Mucosa of stomach (tissue), 1 donor: Measurements from ENCODE around the gene LAMC2.
"Not testable (repeated sequence)": the region's sequence is repeated elsewhere in the genome, so short reads cannot be mapped to it uniquely, and the experiment has no call there.

Experiments used
- H3K27me3 ChIP-seq: one replicate; pipeline ENCODE4 v1.7.0; 2013; ENCODE audit warnings: mild to moderate bottlenecking, low read length; ENCODE audit not compliant: control insufficient read depth, insufficient read depth
- H3K36me3 ChIP-seq: one replicate; pipeline ENCODE4 v1.7.0; 2013; ENCODE audit warnings: low read length; ENCODE audit not compliant: control insufficient read depth, insufficient read depth
- H3K4me1 ChIP-seq: one replicate; pipeline ENCODE4 v1.7.0; 2013; ENCODE audit warnings: mild to moderate bottlenecking, low read length; ENCODE audit not compliant: control insufficient read depth, insufficient read depth
- H3K4me3 ChIP-seq: one replicate; pipeline ENCODE4 v1.7.0; 2013; ENCODE audit warnings: low read length
- H3K9ac ChIP-seq: one replicate; pipeline ENCODE4 v1.7.0; 2013; ENCODE audit warnings: mild to moderate bottlenecking, low read length, moderate library complexity
- H3K9me3 ChIP-seq: one replicate; pipeline ENCODE4 v1.7.0; 2013; ENCODE audit warnings: mild to moderate bottlenecking, low read length, moderate library complexity; ENCODE audit not compliant: control insufficient read depth
- donor health status: Pancreatic carcinoma.

The LAMC2 gene

DNA sequence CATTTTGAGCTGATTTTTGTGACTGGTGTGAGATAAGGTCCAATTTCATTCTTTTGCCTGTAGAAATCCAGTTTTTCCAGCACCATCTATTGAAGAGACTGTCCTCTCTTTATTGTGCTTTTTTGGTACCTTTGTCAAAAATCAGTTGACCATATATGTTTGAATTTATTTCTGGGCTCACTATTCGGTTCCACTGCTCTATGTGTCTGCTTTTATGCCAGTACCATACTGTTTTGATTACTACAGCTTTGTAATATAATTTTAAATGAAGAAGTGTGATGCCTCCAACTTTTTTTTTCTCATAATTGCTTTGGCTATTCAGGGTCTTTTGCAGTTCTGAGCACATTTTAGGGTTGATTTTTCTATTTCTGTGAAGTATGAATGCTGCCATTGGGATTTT is 69.0 kb downstream of the LAMC2 start:
- H3K36me3 ChIP-seq = no peaks in the 10 kb centered on the region
- H3K4me1 ChIP-seq = no peaks in the 10 kb centered on the region

DNA sequence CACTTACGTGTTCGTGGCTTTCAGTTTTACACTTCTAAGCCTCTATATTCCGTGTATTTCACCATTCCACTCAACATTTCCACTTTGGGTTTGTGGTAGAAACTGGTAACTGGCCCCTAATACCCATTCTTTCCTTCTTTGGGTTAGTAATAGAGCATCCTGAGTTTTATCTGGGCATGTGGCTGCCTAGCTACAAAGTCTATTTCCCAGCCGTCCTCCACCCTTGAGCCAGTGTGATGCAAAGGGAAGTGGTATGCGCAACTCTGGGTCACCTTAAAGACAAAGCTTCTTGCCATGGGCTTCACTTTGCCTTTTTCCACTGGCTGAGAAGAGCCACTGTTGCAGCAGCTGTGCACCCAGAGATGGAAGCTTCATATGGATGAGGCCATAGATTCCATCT is 73.9 kb downstream of the LAMC2 start:
- no peak overlapping the region for H3K4me3 ChIP-seq

More for the DNA sequence above, 69.0 kb downstream of the LAMC2 start:
- Histone ChIP-seq H3K27me3 (no peaks in the 10 kb centered on the region), H3K4me3 (no peak overlapping the region), H3K9ac (no peak overlapping the region), H3K9me3 (no peaks in the 10 kb centered on the region)

DNA sequence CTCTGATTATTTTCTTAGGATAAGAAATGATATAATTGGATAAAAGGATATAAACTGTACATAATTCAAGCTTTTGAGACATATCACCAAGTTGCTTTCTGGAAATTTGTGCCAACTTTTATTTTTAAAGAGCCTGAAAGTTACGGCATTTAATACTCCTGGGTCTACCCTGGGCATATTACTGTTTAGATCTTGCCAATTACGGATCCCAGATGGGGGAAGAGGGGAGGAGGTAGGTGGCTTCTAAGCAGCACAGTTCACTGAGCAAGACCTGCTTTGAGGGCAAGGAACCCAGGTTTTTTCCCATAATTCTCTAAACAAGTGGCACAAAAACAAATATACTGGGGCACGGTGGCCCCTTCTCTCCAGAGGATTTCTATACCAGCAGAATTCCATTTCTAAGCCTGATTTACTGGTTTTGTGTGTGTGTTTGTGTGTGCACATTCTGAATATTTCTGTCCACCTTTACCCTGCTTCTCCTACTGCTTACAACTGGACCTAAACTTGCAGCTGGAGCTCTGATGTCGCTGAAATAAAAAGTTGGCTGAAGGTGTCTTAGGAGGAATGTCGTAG is 76.7 kb downstream of the LAMC2 start:
- Histone ChIP-seq H3K9me3 (no peaks in the 10 kb centered on the region), H3K9ac (no peak overlapping the region), H3K27me3 (no peaks in the 10 kb centered on the region), H3K4me3 (no peak overlapping the region), H3K36me3 (no peaks in the 10 kb centered on the region), H3K4me1 (no peaks in the 10 kb centered on the region)

More for the DNA sequence above, 73.9 kb downstream of the LAMC2 start:
- Histone ChIP-seq H3K9me3 (no peaks in the 10 kb centered on the region), H3K4me1 (no peaks in the 10 kb centered on the region), H3K27me3 (no peaks in the 10 kb centered on the region), H3K9ac (no peak overlapping the region), H3K36me3 (no peaks in the 10 kb centered on the region)

DNA sequence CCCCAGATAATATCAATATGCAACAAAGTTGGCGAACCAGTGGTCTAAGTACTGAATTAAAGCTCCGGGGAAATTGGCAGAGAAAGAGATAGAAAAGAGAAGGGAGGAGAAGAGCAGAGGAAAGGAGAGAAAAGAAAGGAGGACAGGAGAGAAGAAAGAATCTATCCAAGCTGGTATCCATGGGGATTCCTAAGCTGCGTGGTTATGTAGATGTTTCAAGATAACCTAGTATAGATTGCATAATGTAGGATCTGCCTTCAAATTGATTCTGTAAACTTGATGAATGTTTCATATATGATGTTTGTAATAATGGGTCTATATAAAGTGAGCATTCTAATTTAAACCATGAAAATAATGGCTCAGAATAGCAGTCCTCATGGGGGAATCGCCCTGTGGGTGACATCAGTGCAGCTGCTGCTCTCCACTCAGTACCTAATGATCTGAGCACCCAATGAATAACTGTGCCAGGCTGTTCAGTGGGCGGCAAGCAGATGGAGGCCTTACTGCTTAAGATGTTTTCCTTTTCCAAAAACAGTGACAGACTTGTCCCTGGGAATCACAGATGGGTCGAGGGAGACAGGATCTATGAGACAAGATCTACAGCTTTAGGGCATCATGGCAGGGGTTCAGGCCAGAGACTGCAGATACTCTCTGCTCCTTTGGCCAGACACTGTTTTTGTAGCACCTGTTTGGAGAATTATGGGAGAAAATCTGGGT is 78.0 kb downstream of the LAMC2 start:
- Histone ChIP-seq H3K9ac (no peak overlapping the region), H3K4me3 (no peak overlapping the region), H3K36me3 (no peaks in the 10 kb centered on the region), H3K9me3 (no peaks in the 10 kb centered on the region), H3K4me1 (no peaks in the 10 kb centered on the region), H3K27me3 (no peaks in the 10 kb centered on the region)

DNA sequence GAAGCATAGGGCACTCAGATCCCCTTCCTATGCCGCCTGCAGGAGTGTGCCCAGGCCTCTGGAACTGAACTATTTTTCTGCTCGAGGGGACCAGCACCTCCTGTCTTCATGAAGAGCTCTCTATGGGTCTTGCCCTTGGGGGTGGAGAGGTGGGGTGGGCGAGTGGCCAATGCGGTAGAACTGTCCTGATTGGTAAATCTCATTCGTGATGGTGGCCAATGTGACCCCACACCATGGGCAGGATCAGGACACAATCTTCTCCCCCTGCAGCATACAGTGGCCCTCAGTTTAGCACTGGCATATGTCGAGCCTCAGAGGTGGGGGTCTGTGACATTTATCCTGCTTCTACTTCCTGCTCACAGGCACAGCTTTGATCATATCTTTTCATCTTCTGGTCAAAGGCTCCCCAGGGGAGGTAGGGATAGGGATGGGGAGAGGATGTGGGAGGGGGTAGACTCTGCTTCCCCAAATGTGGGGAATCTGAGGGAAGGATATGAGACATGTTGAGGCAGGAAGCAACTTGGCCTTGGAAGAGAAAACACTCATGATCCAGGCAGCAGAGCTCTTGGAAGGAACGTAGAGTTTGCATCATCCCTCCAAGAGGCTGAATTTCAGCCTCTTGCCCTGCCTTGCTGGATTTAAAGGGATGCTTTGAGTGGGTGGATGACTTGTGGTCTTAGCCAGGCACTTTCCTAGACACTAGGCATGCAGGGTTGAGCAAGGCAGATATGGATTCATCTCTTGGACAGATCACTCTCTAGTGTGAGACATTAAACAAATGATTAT is 81.8 kb downstream of the LAMC2 start:
- Histone ChIP-seq H3K27me3 (no peaks in the 10 kb centered on the region), H3K4me3 (no peak overlapping the region), H3K36me3 (no peaks in the 10 kb centered on the region), H3K9ac (no peak overlapping the region), H3K4me1 (no peaks in the 10 kb centered on the region), H3K9me3 (no peaks in the 10 kb centered on the region)

DNA sequence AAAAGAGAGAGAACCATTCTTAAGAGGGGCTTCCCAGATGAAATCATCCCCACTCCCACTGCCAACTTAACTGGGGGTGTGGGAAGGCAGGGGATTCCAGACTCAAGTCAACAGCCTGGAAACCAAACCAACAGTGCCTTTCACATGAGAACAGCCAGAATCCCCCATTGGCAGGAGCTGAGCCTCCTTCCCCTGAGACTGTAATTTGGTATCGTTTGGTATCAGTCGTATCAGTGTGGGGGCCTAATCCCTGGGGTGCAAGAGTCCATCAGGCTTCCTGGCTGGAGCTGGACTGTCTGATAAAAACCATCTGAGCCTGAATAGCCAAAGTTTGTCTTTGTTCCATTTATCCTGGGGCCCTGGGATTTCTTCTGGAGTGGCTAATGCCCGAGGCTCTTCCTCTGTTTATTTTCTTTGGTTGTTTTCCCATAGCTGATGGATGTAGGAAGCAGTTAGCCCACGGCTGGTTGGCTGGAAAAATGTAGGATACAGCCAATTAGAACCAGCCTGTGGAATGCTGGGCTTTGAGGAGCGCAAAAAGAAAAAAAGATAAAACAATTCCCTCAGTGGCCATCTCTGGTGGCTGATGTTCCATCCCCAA is 84.6 kb downstream of the LAMC2 start:
- Histone ChIP-seq H3K36me3 (no peaks in the 10 kb centered on the region), H3K4me3 (no peak overlapping the region), H3K4me1 (no peaks in the 10 kb centered on the region), H3K27me3 (no peaks in the 10 kb centered on the region), H3K9ac (no peak overlapping the region), H3K9me3 (no peaks in the 10 kb centered on the region)

DNA sequence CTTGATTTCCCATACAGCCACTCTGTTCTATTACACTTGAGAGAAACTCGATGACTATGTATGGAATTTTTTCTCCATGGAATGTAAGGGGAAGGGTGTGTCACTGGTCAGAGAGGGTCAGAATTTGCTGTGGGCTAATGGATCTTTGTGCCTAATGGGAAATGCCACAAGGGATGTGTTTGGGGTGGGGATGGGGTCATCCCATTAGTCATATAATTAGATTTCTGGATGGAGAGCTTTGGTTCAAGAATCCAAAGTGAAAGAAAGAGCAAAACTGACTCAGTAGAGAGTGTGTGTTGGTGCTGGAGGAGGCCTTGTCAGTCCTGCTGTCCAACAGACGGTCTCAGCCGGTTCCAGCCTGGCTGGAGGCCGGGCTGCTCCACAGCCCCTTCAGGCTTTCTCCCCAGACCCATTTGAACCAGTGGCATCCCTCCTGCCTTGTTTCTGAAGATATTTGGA is 86.4 kb downstream of the LAMC2 start:
- Histone ChIP-seq H3K27me3 (no peaks in the 10 kb centered on the region), H3K9me3 (no peaks in the 10 kb centered on the region), H3K9ac (no peak overlapping the region), H3K4me1 (no peaks in the 10 kb centered on the region), H3K36me3 (no peaks in the 10 kb centered on the region), H3K4me3 (no peak overlapping the region)

DNA sequence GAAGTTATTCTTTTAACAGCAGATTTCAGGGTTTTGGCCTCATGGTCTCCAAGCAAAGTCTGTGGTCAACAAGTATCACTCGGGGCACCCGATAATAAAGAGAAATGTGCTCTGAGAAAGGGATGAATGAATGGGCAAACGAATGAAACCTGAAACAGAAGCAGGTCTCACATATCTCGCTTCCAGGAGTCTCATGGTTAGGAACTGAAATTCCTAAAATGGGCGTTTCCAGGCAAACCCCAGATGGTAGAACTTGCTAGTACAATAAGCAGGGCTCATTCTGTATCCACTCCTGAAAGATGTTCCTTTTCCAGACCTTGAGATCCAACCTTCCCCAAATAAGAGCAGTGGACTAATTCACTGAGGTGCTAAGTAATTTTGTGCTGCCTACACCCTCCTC is 87.2 kb downstream of the LAMC2 start:
- no peak overlapping the region for H3K4me3 ChIP-seq
- no peaks in the 10 kb centered on the region for H3K36me3 ChIP-seq
- no peaks in the 10 kb centered on the region for H3K9me3 ChIP-seq
- no peak overlapping the region for H3K9ac ChIP-seq
- H3K27me3 ChIP-seq = no peaks in the 10 kb centered on the region
- no peaks in the 10 kb centered on the region for H3K4me1 ChIP-seq

DNA sequence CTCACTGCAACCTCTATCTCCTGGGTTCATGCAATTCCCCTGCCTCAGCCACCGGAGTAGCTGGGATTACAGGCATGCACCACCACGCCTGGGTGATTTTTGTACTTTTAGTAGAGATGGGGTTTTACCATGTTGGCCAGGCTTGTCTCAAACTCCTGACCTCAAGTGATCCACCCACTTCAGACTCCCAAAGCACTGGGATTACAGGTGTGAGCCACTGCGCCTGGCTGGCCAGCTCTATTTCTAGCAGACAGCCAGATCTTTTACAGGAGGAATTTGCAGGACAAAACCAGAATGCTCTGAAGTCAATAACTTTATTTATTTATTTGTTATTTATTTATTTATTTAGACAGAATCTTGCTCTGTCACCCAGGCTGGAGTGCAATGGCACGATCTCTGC is 87.9 kb downstream of the LAMC2 start:
- not testable (repeated sequence) for H3K36me3 ChIP-seq, H3K27me3 ChIP-seq, H3K9me3 ChIP-seq, H3K4me3 ChIP-seq, H3K4me1 ChIP-seq, H3K9ac ChIP-seq

DNA sequence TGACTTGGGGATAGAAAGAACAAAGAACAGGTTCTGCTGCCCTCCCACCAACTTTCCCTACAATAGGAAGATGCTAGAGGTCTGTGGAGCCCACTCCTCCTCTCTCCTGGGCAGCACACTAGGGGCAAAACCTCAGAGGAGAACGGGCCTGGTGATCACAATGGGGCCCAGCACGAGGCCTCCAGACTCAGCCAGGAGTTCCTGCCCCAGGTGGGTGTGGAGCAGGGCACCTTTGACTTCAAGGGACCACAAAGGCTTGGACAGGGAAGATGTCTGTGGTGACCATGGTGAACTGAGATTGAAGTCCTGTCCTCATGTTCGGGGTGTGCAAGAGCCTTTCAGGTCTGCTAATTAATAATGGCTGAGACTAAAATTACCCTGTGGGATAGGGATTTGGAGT is 88.8 kb downstream of the LAMC2 start:
- Histone ChIP-seq H3K4me1 (no peaks in the 10 kb centered on the region), H3K36me3 (no peaks in the 10 kb centered on the region), H3K4me3 (no peak overlapping the region), H3K9me3 (no peaks in the 10 kb centered on the region), H3K9ac (no peak overlapping the region), H3K27me3 (no peaks in the 10 kb centered on the region)

DNA sequence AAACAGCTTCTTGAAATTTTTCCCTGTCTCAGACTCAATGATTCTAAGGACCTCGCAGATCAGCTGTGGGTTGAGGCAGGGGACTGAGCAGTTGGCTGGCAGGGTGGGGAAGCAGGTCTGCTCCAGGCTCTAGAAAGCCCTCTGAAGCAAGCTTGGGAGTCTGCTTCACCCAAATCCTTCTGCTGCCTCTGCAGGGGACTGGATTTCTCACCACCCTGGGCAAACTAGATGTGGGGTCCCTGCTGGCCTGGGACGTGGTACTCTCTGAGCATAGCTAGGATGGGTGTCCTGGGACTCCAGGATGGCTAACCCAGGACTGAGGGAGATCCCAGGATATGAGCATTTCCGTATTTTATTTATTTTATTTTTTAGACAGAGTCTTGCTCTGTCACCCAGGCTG is 89.3 kb downstream of the LAMC2 start:
- no peaks in the 10 kb centered on the region for H3K36me3 ChIP-seq
- no peaks in the 10 kb centered on the region for H3K27me3 ChIP-seq
- H3K9me3 ChIP-seq = no peaks in the 10 kb centered on the region
- H3K4me3 ChIP-seq = no peak overlapping the region
- H3K4me1 ChIP-seq = no peaks in the 10 kb centered on the region
- no peak overlapping the region for H3K9ac ChIP-seq
